Stimulated activated CD8-positive, alpha-beta memory T cell treated with anti-CD3 and anti-CD28 coated beads, Interleukin-12 subunit alpha, Interleukin-12 subunit beta, amount 100 ng/mL, for 24 hours (primary cell): Measurements from ENCODE around the gene KRT78.
"Not testable (repeated sequence)": the region's sequence is repeated elsewhere in the genome, so short reads cannot be mapped to it uniquely, and the experiment has no call there.

Source experiments
- DNase-seq: peaks from one replicate; pipeline ENCODE4 v3.0.0-alpha.2; 2020; ENCODE audit errors: extremely low read depth

KRT78 gene, protein sequence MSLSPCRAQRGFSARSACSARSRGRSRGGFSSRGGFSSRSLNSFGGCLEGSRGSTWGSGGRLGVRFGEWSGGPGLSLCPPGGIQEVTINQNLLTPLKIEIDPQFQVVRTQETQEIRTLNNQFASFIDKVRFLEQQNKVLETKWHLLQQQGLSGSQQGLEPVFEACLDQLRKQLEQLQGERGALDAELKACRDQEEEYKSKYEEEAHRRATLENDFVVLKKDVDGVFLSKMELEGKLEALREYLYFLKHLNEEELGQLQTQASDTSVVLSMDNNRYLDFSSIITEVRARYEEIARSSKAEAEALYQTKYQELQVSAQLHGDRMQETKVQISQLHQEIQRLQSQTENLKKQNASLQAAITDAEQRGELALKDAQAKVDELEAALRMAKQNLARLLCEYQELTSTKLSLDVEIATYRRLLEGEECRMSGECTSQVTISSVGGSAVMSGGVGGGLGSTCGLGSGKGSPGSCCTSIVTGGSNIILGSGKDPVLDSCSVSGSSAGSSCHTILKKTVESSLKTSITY

DNA sequence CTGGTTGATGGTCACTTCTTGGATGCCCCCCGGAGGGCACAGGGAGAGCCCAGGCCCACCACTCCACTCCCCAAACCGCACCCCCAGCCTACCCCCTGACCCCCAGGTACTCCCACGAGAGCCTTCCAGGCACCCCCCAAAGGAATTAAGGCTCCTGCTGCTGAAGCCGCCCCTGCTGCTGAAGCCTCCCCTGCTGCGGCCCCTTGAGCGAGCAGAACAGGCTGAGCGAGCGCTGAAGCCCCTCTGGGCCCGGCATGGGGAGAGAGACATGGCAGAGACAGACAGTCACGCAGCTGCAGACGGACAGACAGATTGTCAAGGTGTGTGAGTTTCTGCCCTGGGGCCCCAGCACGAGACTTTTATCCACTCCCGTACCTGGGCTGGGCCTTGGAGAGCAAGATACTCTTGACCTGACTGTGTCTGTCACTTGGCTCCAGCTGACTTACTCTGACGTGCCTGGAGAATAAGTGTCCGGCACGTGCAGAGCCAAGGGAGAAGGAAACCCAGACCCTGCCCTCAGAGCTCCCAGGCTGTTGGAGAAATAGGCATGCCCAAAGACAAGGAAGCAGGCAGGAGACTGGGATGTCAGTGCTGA, at the start of gene KRT78:
Gene KRT78 (minus strand): TSS at position 334 of the 595 bp plus-strand sequence. CDS start 64 bp downstream, at position 270.
- no peak for DNase-seq

DNA sequence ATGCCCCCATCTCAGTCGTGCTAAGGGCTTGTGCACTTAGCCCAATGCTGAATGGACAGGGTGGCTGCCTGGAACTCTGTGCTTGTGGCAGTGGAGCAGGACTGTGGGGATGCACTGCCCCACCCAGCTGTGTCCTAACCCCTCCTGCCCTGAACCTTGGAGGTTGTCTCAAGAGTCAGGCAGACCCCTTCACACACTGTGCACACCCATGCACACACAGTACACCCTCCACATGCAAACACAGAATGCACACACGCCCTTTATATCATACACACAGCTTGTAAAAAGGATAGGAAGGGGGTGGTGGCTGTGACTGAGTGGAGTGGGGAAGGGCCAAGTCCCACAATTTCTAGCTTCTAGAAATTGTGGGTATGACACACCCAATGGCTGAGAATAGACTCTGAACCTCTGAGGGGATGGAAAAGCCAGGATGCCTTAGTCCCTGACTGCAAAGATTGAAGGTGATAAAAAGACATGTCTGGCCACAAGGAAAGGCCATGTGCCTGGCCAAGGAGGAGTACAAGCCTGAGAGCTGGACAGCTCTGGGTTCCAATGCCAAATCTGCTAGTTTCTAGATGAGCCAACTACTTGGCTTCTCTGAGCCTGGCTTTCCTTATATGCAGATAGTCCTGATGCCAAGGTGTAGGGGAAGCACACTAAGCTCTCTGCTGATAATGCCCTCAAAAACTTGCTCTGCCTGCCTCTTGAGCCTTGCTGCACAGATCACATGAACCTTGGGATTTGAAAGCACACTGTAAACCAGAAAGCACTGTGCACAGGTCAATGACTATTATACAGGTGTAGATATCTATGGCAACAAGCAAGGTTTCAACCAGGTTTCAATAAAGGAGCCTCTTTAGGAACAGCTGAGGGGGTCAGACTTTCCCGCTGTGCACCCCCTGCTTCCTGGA, 47.7 kb upstream of the KRT78 start:
- DNase-seq: no peak

GRCh38 chr12:52895726-52896189, 47.0 kb upstream of the KRT78 start:
- no peak for DNase-seq

DNA sequence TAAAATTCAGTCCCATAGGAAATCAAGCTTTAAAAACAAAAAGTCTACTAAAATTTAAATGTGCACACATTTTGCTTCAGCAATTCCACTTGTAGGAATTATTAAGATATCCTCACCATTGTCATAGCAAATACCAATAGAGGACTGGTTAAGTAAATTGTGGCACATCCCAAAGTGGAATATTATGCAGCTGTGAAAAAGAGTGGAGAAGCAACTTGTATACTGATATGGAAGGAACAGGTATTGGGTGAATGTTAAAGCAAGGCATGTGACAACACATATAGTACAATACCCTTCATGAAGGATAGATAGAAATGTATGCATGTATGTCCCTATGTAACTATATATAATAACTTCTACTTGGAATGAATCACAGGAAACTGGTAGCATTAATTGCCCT, 44.2 kb upstream of the KRT78 start:
- no peak for DNase-seq

GRCh38 chr12:52892207-52892852, 43.5 kb upstream of the KRT78 start:
- DNase-seq: no peak

DNA sequence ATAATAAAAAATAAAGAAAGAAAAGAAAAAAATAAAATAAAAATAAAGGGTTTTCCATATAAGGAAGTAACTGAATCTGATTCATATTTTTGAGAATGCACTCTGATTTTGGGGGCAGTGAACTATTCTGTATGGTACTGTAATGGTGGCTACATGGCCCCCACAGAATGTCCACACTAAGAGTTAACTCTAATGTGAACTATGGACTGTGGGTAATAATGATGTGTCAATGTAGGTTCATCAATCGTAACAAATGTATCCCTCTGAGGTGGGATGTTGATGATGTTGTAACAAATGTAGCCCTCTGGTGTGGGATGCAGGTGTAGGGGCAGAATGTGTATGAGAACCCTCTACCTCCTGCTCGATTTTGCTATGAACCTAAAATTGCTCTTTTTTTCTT, 42.2 kb upstream of the KRT78 start:
- no peak for DNase-seq

DNA sequence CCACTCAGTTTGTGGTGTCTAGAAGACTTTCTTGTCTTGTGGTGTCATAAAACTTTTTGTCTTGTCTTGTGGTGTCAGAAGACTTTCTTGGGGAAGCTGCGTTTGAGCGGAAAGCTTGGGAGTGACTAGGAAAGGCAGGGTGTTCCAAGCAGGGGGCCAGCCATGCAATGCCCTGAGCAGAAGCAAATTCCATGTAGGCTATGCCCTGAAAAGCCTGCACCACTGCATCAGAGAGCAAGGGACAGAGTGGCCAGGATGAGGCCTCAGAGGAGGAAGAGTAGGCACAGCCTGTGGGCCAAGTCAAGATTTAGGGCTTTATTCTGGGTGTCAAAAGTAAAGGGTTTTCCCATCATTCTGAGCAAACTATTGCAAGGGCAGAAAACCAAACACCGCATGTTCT, 41.6 kb upstream of the KRT78 start:
- no peak for DNase-seq

DNA sequence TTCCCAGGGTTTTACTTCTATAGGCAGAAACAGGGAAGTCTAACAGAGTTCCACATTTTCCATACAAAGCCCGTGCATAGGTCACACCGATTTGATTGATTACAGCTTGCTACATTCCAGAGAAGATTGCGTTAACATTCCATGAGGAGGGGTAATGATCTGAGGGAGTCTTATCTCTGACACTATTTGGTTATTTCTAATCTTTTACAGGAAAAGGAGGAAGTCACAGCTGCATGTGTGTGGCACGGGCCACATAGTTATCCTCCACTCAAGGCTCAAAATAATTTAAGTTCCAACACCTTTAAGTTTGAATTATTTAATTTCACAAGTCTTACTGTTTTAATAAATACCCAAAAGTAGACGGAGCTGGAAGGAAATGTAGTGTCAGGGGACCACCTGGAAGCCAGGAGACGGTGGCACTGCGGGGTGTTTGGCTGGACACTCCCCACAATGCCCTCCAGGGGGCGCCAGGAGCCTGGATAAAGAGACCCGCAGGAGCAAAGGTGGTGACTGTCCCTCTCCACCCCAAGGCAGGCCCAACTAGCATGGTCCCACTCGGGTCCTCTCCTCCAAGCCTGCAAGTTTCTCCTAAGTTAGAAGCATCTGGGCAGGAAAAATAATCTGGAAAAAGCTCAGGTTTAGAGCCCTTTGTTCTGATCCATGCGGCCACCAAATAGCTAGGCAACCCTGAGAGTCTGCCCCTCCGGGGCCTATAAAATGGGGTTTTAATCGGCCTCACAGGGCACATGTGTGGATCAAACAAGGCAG, 35.9 kb upstream of the KRT78 start:
- peak; percentile 58 for DNase-seq

- DNase-seq: not testable (repeated sequence)
Measured at GRCh38 chr12:52880499-52880898, 31.7 kb upstream of the KRT78 start.

DNA sequence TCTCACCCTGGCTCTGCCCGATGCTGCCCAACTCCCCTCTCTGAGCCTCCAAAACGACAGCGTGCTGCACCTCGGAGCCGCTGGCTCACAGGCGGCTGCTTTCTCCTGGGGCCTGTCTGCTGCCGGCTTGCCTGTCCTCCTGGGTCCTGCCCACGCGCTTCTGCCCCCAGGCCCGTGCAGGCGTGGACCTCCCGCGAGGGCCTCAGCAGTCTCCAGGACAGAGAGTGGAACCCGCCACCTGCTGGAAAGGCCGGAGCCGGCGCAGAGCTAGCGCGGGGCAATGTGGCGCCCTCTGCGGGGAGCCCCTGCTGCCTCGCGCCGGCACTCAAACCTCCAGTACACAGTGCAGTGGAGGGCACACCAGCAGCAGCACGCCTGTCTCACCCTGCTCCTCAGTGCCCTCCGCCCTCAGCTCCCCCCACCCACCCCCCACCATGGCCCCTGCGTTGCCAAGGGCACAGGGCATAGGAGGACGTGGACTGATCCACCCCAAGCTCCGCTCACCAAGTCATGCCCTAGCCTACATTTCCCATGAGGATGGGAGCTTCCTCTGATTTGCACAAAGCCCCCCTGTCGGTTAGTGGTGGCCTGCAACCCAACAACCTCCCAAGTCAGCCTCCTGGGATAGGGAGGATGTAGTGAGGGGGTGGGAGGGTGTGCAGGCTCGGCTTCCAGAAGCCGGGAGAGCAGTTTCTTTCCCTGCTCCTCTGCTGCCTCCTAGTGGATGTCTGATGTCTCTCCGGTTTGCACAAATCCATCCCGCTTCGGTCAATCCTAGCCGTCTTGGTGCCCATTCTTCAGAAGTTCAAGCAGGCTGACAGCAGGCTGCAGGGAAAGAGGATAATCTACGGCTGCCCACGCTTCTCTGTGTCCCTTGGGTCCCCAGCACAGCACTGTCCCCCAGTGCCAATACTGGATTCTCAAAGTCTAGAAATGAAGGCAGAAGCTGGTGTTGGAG, 30.9 kb upstream of the KRT78 start:
- DNase-seq: peak; percentile 33

DNA sequence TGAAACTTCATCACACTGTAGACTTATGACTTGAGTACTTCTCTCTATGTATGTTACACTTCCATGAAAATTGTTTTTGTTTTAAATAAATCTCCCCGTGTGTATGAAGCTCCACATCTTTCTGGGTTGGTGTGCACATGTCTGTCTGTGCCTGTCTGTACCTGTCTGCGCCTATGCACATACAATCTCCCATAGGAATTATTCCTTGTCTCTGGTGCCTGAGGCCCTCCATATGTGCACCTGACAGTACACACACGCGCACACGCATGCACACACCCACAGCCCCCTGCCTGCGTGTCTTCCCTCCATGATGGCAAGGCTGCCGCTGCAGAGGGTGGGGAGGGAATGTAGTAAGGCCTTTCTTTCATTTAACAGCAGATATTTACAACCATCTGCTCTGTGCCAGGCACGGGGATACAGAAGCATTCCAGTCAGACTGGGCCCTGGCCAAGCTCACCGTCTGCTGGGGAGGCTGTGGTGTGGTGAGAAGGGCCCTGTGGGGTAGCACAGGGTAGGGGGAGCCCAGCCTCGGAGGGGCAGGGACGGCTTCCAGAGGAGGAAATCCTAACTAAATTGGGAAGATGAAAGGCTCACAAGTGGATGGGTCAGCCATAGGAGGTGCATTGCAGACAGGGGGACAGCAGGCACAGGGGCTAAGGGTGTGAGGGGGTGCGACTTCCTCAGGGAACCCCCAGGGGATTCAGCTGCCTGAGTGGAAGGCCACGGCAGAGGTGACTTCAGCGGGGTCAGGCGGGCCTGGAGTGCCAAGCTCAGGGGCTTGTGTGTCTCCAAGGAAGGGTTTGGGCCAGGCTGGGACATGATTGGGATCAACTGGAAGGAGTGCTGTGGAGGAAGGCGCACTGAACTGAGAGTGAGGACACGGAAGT, 30.0 kb upstream of the KRT78 start:
- no peak for DNase-seq

DNA sequence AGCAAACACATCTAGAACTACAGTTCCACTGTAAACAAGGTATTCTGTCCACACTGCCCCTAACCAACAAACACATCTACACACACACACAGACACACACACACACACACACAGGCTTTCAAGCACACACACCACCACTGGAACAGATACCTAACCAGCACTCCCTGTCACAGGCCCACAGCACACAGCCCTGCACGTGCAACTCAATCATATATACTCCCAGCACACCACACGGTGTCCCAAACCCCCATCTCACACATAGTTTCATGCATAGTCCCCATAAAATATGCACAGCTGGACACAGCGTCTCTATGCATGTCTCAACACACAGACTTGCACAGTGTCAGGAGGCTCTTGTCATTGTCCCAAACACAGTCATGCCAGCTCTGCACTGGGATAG, 28.4 kb upstream of the KRT78 start:
- no peak for DNase-seq

GRCh38 chr12:52876372-52876771, 27.6 kb upstream of the KRT78 start:
- no peak for DNase-seq

DNA sequence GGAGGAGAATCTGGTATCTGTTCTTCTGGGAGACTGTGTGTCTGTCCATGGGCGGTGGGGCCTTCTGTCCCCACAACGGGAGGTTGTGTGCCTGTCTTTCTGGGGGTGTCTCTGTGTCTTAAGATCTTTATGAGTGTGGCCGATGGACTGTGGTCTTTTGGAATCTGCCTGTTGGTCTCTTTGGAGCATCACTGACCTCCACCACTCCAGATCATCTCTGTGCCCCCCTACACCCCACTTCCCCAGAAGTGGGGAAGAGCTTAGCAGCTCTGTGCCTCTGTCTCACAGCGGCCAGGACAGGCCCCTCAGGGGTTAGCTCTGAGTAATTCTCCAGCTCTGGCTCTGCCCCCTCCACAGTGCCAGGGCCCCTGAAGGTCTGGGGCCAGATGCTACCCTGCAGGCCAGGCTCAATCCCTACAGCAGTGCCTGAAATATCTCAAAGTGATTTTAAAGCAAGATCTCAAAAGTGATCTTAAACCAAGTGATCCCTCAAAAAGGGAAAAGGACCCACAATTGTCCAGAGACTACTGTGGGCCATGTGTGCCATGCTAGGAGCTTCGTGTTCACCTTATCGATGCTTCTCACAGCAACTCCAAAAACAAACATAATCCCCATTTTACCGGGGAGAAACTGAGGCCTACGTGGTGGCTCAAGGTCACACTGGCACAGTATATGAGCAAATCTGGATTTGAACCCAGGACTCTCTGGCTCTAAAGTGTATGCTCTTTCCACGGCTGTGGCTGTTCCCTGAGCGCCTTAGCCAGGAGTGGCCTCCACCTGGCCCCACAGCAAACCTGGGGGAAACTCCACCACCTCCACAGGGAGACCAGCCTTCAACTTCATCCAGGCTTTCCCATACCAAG, 26.0 kb upstream of the KRT78 start:
- no peak for DNase-seq

GRCh38 chr12:52873832-52874572, 25.2 kb upstream of the KRT78 start:
- DNase-seq: peak; percentile 20

DNA sequence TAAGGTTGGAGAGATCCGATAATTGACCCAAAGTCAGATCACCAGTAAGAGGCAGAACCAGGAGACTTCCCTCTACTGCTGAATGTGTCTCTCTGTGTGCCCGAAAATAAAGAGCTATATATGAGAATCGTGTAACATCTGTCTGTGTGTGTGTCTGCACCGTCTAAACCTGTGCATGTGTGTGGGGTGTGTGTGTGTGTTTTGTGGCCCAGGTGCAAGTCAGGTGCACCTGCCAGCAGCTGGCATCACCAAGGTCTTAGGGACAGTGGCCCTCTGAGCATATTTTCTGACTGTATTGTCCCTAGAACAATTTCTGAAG, 24.7 kb upstream of the KRT78 start:
- no peak for DNase-seq
